Caco-2 (cell line): Measurements from ENCODE around the gene CEPT1. TPM values are rescaled to one million over a fixed set of nuclear protein-coding genes. Genes with fewer than 3 reads are reported as not detected.

Experiments
- BruUV-seq: library from RNA; stranded (reverse); fragments of 400-500 nt; replicated peaks from 2 replicates; lab custom pipeline; 2021; lab: Mats Ljungman, UMichigan
- CTCF ChIA-PET: fragments of 300-600 bp; sonication (Branson Sonifier 250); formaldehyde crosslinking; loops from one replicate; lab custom pipeline; 2022; ENCODE audit warnings: antibody characterized with exemption; lab: Charles Lee
- POLR2A ChIA-PET: fragments of 300-600 bp; sonication (Branson Sonifier 250); formaldehyde crosslinking; loops from one replicate; lab custom pipeline; 2022; ENCODE audit warnings: antibody characterized with exemption; lab: Charles Lee
- DNase-seq, 2 experiments: peaks; one replicate each; pipeline versions ENCODE4 v3.0.0 to v3.0.0-alpha.2; 2020 to 2022
- H3K27me3 ChIP-seq: replicated peaks from 2 replicates; pipeline ENCODE4 v1.6.0; 2011; ENCODE audit warnings: low read length; ENCODE audit not compliant: control insufficient read depth, insufficient read depth
- H3K36me3 ChIP-seq: 2 replicates; pipeline ENCODE4 v1.5.1; 2011; ENCODE audit warnings: low read length; ENCODE audit not compliant: control insufficient read depth, insufficient read depth
- H3K4me1 ChIP-seq: fragments of 250-450 bp; sonication (Bioruptor Pico); 2 replicates; pipeline ENCODE4 v1.5.1; 2020; ENCODE audit warnings: mild to moderate bottlenecking
- H3K4me3 ChIP-seq: 2 replicates; pipeline ENCODE4 v1.5.1; 2011; ENCODE audit warnings: low read depth, mild to moderate bottlenecking, control low read depth, low read length
- H3K9me3 ChIP-seq: fragments of 250-450 bp; sonication (Bioruptor Pico); 2 replicates; pipeline ENCODE4 v1.5.1; 2020; ENCODE audit warnings: mild to moderate bottlenecking, moderate library complexity
- H3K27ac Mint-ChIP-seq: one replicate; pipeline ENCODE4 v1.8.0; 2022; ENCODE audit warnings: mixed read lengths; ENCODE audit not compliant: unreplicated experiment
- H3K27me3 Mint-ChIP-seq: one replicate; pipeline ENCODE4 v1.8.0; 2022; ENCODE audit warnings: mixed read lengths; ENCODE audit not compliant: insufficient read depth, unreplicated experiment
- H3K36me3 Mint-ChIP-seq: one replicate; pipeline ENCODE4 v1.8.0; 2022; ENCODE audit warnings: mild to moderate bottlenecking, mixed read lengths; ENCODE audit not compliant: insufficient read depth, unreplicated experiment
- H3K4me1 Mint-ChIP-seq: one replicate; pipeline ENCODE4 v1.8.0; 2022; ENCODE audit warnings: low read depth, mixed read lengths; ENCODE audit not compliant: unreplicated experiment
- H3K4me3 Mint-ChIP-seq: one replicate; pipeline ENCODE4 v1.8.0; 2022; ENCODE audit warnings: mild to moderate bottlenecking, moderate library complexity, mixed read lengths; ENCODE audit not compliant: unreplicated experiment
- H3K9me3 Mint-ChIP-seq: one replicate; pipeline ENCODE4 v1.8.0; 2022; ENCODE audit warnings: mixed read lengths; ENCODE audit not compliant: unreplicated experiment
- CTCF ChIP-seq, 2 experiments: fragments of 200-600 bp in 1 of 2; IDR thresholded peaks; 1 replicate in 1 of 2; 2 replicates in 1 of 2; pipeline versions ENCODE4 v1.5.1 to v1.8.0; 2011 to 2022; ENCODE audit warnings: antibody characterized with exemption in 1 of 2, control low read depth in 1 of 2, inconsistent platforms in 1 of 2, low read depth in 1 of 2, low read length in 1 of 2, mild to moderate bottlenecking in 1 of 2, moderate library complexity in 1 of 2; ENCODE audit not compliant: insufficient read depth in 1 of 2, severe bottlenecking in 1 of 2, unreplicated experiment in 1 of 2
- intact Hi-C: fragments of 100-400 bp; cut with micrococcal nuclease; formaldehyde crosslinking; loops from one replicate; pipeline ENCODE4 v1.10.0; 2022; ENCODE audit not compliant: unreplicated experiment
- total RNA-seq: library from RNA; stranded (reverse); gene quantifications from 2 replicates; pipeline ENCODE4 v1.2.3, GENCODE V29; 2022

The CEPT1 gene
- total RNA-seq, 1 experiment from 2014 or later, result 17.3 TPM

- DNase-seq, result no peak
- H3K36me3 Mint-ChIP-seq, result peaks cover 20% of the 10 kb centered on the region
- intact Hi-C loops, result no loop called here
- Histone ChIP-seq H3K27me3 (no peaks in the 10 kb centered on the region), H3K4me1 (peaks cover 33% of the 10 kb centered on the region), H3K9me3 (no peaks in the 10 kb centered on the region), H3K4me3 (no peak overlapping the region), H3K36me3 (peaks cover 2% of the 10 kb centered on the region; the same call in 1 of the 2 replicates)
- peaks cover 26% of the 10 kb centered on the region for H3K4me1 Mint-ChIP-seq
- no TSS peak for BruUV-seq
- CTCF ChIA-PET, result no interaction called here
- no peak overlapping the region for H3K4me3 Mint-ChIP-seq
- TF ChIP-seq CTCF (IDR thresholded peaks at IDR 0.05; ENCODE audit: insufficient read depth in 1 of 2, low read depth in 1 of 2, low read length in 1 of 2, severe bottlenecking in 1 of 2, unreplicated experiment in 1 of 2), result no peak
- no peaks in the 10 kb centered on the region for H3K27me3 Mint-ChIP-seq
- no peaks in the 10 kb centered on the region for H3K9me3 Mint-ChIP-seq
- H3K27ac Mint-ChIP-seq, result no peak overlapping the region
- POLR2A ChIA-PET, result no interaction called here
Observed at GRCh38 chr1:111196213-111196612, 56.2 kb downstream of the CEPT1 start.

- intact Hi-C loops, result no loop called here
Observed at GRCh38 chr1:111197598-111198284, 57.7 kb downstream of the CEPT1 start.

GRCh38 chr1:111198836-111199235, 58.8 kb downstream of the CEPT1 start:
- no peaks in the 10 kb centered on the region for H3K27me3 ChIP-seq
- H3K36me3 Mint-ChIP-seq, result peaks cover 12% of the 10 kb centered on the region
- H3K9me3 Mint-ChIP-seq, result no peaks in the 10 kb centered on the region
- H3K4me1 Mint-ChIP-seq, result peaks cover 14% of the 10 kb centered on the region
- no peaks in the 10 kb centered on the region for H3K9me3 ChIP-seq
- no peak for DNase-seq
- no peaks in the 10 kb centered on the region for H3K27me3 Mint-ChIP-seq
- H3K36me3 ChIP-seq, result peaks cover 2% of the 10 kb centered on the region; the same call in 1 of the 2 replicates
- H3K27ac Mint-ChIP-seq, result no peak overlapping the region
- no peak overlapping the region for H3K4me3 Mint-ChIP-seq
- CTCF ChIA-PET, result no interaction called here
- POLR2A ChIA-PET, result no interaction called here
- BruUV-seq, result no TSS peak
- no peak for TF ChIP-seq CTCF (IDR thresholded peaks at IDR 0.05; ENCODE audit: insufficient read depth in 1 of 2, low read depth in 1 of 2, low read length in 1 of 2, severe bottlenecking in 1 of 2, unreplicated experiment in 1 of 2)
- intact Hi-C loops, result no loop called here
- H3K4me3 ChIP-seq, result no peak overlapping the region
- peaks cover 28% of the 10 kb centered on the region for H3K4me1 ChIP-seq

More at GRCh38 chr1:111197598-111198284, 57.7 kb downstream of the CEPT1 start:
- no peak overlapping the region for H3K4me3 ChIP-seq
- TF ChIP-seq CTCF (IDR thresholded peaks at IDR 0.05; ENCODE audit: insufficient read depth in 1 of 2, low read depth in 1 of 2, low read length in 1 of 2, severe bottlenecking in 1 of 2, unreplicated experiment in 1 of 2), result peak in 1 of 2 experiments; percentile 56
- no peaks in the 10 kb centered on the region for H3K9me3 ChIP-seq
- H3K9me3 Mint-ChIP-seq, result no peaks in the 10 kb centered on the region
- H3K27ac Mint-ChIP-seq, result no peak overlapping the region
- peaks cover 33% of the 10 kb centered on the region for H3K4me1 ChIP-seq
- H3K4me3 Mint-ChIP-seq, result no peak overlapping the region
- peaks cover 25% of the 10 kb centered on the region for H3K4me1 Mint-ChIP-seq
- no peaks in the 10 kb centered on the region for H3K27me3 ChIP-seq
- ChIA-PET CTCF (no interaction called here), POLR2A (no interaction called here)
- peak in 1 of 2 experiments; percentile 46 for DNase-seq
- peaks cover 2% of the 10 kb centered on the region; the same call in 1 of the 2 replicates for H3K36me3 ChIP-seq
- no peaks in the 10 kb centered on the region for H3K27me3 Mint-ChIP-seq
- peaks cover 12% of the 10 kb centered on the region for H3K36me3 Mint-ChIP-seq
- no TSS peak for BruUV-seq
